ENCODE measurements around the gene MOSPD2. TPM values are rescaled to one million over a fixed set of nuclear protein-coding genes. Genes with fewer than 3 reads are reported as not detected.

Gene MOSPD2
- total RNA-seq, 1 experiment from 2014 or later: 1.2 TPM

- no peaks in the 10 kb centered on the region for H3K36me3 ChIP-seq
- no peak for DNase-seq
- H3K27me3 ChIP-seq: no peaks in the 10 kb centered on the region
- no peaks in the 10 kb centered on the region for H3K9me3 ChIP-seq
- no peak overlapping the region for H3K4me3 ChIP-seq
These were observed 66.4 kb downstream of the MOSPD2 start for GRCh38 chrX:14939644-14940043.

GRCh38 chrX:14941301-14941700 lies 68.1 kb downstream of the MOSPD2 start:
- Histone ChIP-seq H3K27me3 (no peaks in the 10 kb centered on the region), H3K4me3 (no peak overlapping the region)
- no peak for DNase-seq

DNA sequence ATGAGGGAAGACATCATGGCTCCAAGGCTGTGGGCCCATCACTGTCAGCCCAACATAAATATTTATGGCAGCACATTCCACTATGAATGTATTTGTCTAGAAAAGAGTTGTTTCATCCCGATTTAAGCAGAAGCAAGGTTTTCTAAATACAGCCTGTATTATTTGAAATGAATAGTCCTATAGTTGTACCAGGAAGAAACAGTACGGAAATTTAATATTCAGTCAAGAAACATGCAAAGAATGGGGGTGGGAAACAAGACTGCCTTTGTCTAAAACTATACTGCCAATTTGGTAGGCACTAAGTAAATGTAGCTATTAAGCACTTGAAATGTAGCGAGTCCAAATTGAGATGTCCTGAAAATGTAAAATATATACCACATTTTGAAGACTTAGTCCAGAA lies 69.1 kb downstream of the MOSPD2 start:
- no peaks in the 10 kb centered on the region for H3K27me3 ChIP-seq
- no peak for DNase-seq
- H3K36me3 ChIP-seq: no peaks in the 10 kb centered on the region
- H3K9me3 ChIP-seq: no peaks in the 10 kb centered on the region
- no peak overlapping the region for H3K4me3 ChIP-seq

More at GRCh38 chrX:14941301-14941700, 68.1 kb downstream of the MOSPD2 start:
- Histone ChIP-seq H3K36me3 (no peaks in the 10 kb centered on the region), H3K9me3 (no peaks in the 10 kb centered on the region)

- no peaks in the 10 kb centered on the region for H3K9me3 ChIP-seq
- H3K36me3 ChIP-seq: no peaks in the 10 kb centered on the region
- DNase-seq: no peak
- no peak overlapping the region for H3K4me3 ChIP-seq
- no peaks in the 10 kb centered on the region for H3K27me3 ChIP-seq
These were observed 70.7 kb downstream of the MOSPD2 start for GRCh38 chrX:14943962-14944361.

GRCh38 chrX:14946606-14947155 lies 73.5 kb downstream of the MOSPD2 start:
- Histone ChIP-seq H3K27me3 (no peaks in the 10 kb centered on the region), H3K36me3 (no peaks in the 10 kb centered on the region), H3K4me3 (no peak overlapping the region), H3K9me3 (no peaks in the 10 kb centered on the region)
- no peak for DNase-seq

DNA sequence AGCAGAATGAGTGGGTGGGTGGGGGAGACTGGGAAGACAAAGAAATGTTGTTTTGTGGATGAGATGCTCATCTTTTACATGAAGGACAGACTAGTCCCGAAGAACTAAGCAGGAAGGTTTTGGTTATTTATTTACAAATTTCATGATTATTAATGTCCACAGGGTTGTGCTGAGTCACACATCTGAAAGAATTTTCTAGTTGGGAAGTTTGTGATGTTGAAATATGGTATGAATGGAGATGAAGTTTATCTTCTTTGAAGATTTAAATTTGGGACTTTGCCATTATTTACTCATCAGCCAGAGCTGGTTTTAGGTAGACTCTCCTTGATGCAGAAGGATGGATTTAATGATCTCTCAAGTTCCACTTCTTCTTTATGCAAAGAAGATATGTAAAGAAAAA lies 75.5 kb downstream of the MOSPD2 start:
- Histone ChIP-seq H3K36me3 (no peaks in the 10 kb centered on the region), H3K27me3 (no peaks in the 10 kb centered on the region), H3K9me3 (no peaks in the 10 kb centered on the region), H3K4me3 (no peak overlapping the region)
- DNase-seq: no peak

GRCh38 chrX:14956813-14957582 lies 83.8 kb downstream of the MOSPD2 start:
- no peak overlapping the region for H3K4me3 ChIP-seq
- H3K27me3 ChIP-seq: no peaks in the 10 kb centered on the region
- no peaks in the 10 kb centered on the region for H3K36me3 ChIP-seq
- H3K9me3 ChIP-seq: no peaks in the 10 kb centered on the region
- no peak for DNase-seq

DNA sequence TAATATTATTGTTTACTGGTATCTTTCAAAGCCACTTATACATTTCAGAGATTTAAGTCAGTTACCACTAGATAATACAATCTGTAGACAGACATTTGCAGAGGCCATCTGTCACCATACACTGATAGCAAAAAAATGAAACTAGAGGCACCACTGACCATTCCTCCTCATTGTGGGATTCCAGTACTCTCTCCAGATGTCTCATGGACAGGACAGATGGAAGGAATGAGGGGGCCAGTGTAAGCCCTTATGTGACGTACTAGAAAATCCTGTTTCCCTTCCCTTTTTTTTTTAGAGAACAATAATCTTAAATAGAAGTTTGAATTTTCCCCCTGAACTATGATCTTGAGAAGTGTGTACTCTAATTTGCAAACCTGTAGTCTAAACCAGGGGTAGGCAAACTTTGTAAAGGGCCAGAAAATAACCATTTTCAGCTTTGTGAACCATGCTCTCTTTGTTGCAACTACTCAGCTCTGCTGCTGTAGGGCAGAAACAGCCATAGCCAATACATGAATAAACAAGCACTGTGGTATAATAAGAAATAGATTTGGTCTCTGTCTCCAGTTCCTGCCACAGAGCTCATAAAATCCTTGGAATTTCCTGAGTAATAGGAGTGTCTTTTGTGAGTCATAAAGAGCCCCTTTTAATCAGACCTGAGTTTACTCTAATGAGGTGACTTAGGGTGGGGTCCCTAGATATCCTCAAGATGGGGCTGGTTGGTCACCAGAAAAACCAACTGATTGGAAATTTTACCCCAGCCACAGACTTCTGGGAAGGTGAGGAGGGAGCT lies 90.4 kb downstream of the MOSPD2 start:
- Histone ChIP-seq H3K27me3 (no peaks in the 10 kb centered on the region), H3K36me3 (no peaks in the 10 kb centered on the region), H3K9me3 (no peaks in the 10 kb centered on the region), H3K4me3 (no peak overlapping the region)
- DNase-seq: no peak

DNA sequence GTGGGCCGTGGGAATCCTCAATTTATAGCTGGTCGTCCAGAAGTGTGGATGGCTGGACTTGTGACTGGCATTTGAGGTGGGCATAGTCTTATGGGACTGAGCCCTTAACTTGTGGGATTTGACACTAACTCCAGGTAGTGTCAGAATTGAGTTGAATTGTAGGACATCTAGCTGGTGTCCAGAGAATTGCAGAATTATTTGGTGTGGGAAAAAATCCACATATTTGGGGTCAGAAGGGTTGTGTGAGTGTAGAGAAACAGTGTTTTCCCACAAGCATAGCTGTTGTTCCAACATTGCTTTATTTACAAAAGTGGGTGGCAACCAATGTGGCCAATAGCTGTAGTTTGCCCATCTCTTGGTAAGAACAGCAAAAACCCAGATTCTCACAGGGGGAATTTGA lies 91.3 kb downstream of the MOSPD2 start:
- Histone ChIP-seq H3K4me3 (no peak overlapping the region), H3K36me3 (no peaks in the 10 kb centered on the region), H3K27me3 (no peaks in the 10 kb centered on the region), H3K9me3 (no peaks in the 10 kb centered on the region)
- no peak for DNase-seq

Other genes with a start within 250 kb of the MOSPD2 start
- 5.8 and 7.2 TPM in 2 replicates for gene FANCB, start 352 bp upstream of the MOSPD2 start, total RNA-seq (2014; rRNA removed; shearing (Covaris generic); ENCODE audit: low replicate concordance)

All from MG63 (cell line).